Right lobe of liver (tissue), 4 donors: Measurements from ENCODE around the gene PAGE2B.

Experiments
- CTCF ChIP-seq, 4 donors: fragments of 200-600 bp in 3 of 4; fragments of 450-650 bp in 1 of 4; IDR thresholded peaks; one replicate each; pipeline versions ENCODE4 v1.5.1 to v1.8.0; 2016 to 2022; ENCODE audit warnings: antibody characterized with exemption in 4 of 4, mild to moderate bottlenecking in 2 of 4
- POLR2A ChIP-seq: fragments of 450-650 bp; IDR thresholded peaks from one replicate; pipeline ENCODE4 v1.6.1; 2017; ENCODE audit warnings: antibody characterized with exemption, mild to moderate bottlenecking
- donor health status: DM: no; HTN: no; CAD: no.
- donor health status: DM: no; HTN: no; CAD: no.
- donor health status: DM: no; HTN: yes; CAD: no.

- TF ChIP-seq CTCF (IDR thresholded peaks at IDR 0.05) = no peak
- no peak for TF ChIP-seq POLR2A
Measured at GRCh38 chrX:55026143-55026542, 48.7 kb upstream of the PAGE2B start.
